K562 (cell line): ENCODE results near the gene SYNE1. TPM values are rescaled to one million over a fixed set of nuclear protein-coding genes. Genes with fewer than 3 reads are reported as not detected.

Experiments
- NONO ChIP-seq, 2 experiments: fragments of 200-400 bp in 1 of 2; fragments of 450-650 bp in 1 of 2; formaldehyde crosslinking in 1 of 2; IDR thresholded peaks; 2 replicates each; pipeline ENCODE4 v1.6.1; 2017; ENCODE audit warnings: low read depth in 2 of 2, mild to moderate bottlenecking in 2 of 2, moderate library complexity in 2 of 2, low read length in 1 of 2
- SAFB ChIP-seq: fragments of 200-400 bp; formaldehyde crosslinking; IDR thresholded peaks from 2 replicates; pipeline ENCODE4 v1.6.1; 2017; ENCODE audit warnings: low read depth, low read length, borderline replicate concordance
- ZNF224 ChIP-seq: sonication (generic); formaldehyde crosslinking; IDR thresholded peaks from 2 replicates; pipeline ENCODE4 v1.8.0; 2022; ENCODE audit warnings: mild to moderate bottlenecking, missing genetic modification reagents
- ZNF699 ChIP-seq: fragments of 250-450 bp; sonication (Bioruptor Pico); IDR thresholded peaks from 2 replicates; pipeline ENCODE4 v1.8.0; 2021; ENCODE audit warnings: mild to moderate bottlenecking, moderate library complexity; ENCODE audit not compliant: insufficient replicate concordance
- polyA plus RNA-seq, 8 experiments: library from polyadenylated mRNA; depleted of rRNA in 4 of 8; stranded (reverse) in 5 of 8; unstranded in 3 of 8; fragments of >200 nt; fragmentation: Nextera tagmentation in 2 of 8; fragmentation: Illumina TruSeq in 1 of 8; extraction: Ambion mirVana in 2 of 8; extraction: Trizol in 1 of 8; gene quantifications; 2 replicates each; pipeline versions ENCODE4 v1.2.1 to v1.2.3, GENCODE V29; 2011 to 2014; ENCODE audit warnings: inconsistent platforms in 1 of 8, missing spikeins in 1 of 8
- total RNA-seq, 7 experiments: library from RNA; depleted of rRNA in 6 of 7; stranded (reverse); fragments of >200 nt in 6 of 7; fragmentation: Illumina TruSeq in 2 of 7; extraction: Trizol in 2 of 7; gene quantifications; 2 replicates each; pipeline versions ENCODE4 v1.2.1 to v1.2.3, GENCODE V29; 2011 to 2021; ENCODE audit warnings: low replicate concordance in 1 of 7
- TF ChIP-seq, protein P1 (sequence below): fragments of 200-800 bp; sonication (Bioruptor generic); IDR thresholded peaks from 2 replicates; pipeline ENCODE4 v1.6.1; 2016; ENCODE audit warnings: missing genetic modification characterization, missing compliant biosample characterization
- TF ChIP-seq, protein P2 (sequence below): fragments of 150-350 bp; conservative IDR thresholded peaks from 2 replicates; pipeline ENCODE4 v1.6.1; 2014; ENCODE audit warnings: low read length

The SYNE1 gene
- total and polyA plus RNA-seq, 9 of the 15 experiments (the other 6 are each of a cell fraction or from before 2014, with no cell fraction given) = under 0.01 to 0.42 (median 0.08) TPM; not detected in 1

DNA sequence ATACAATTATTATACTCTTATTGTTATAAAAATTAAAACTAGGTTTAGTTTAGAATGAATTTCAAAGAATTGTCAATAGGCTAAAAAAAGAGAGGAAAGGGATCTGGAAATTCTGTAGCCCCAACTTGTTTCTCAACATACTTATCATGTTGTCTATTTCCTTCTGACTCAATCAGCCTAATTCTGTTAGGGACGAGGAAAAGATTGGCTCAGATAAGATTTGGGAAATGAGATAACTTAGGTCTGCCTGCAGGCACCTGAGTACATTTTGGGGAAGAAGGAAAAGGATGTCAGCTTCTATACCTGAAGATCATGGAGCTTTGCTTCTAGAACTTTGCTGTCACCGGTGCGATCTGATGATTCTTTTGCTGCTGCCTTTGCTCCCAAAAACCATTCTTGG, 238.8 kb downstream of the SYNE1 start (continued):
- TF ChIP-seq, protein P1, sequence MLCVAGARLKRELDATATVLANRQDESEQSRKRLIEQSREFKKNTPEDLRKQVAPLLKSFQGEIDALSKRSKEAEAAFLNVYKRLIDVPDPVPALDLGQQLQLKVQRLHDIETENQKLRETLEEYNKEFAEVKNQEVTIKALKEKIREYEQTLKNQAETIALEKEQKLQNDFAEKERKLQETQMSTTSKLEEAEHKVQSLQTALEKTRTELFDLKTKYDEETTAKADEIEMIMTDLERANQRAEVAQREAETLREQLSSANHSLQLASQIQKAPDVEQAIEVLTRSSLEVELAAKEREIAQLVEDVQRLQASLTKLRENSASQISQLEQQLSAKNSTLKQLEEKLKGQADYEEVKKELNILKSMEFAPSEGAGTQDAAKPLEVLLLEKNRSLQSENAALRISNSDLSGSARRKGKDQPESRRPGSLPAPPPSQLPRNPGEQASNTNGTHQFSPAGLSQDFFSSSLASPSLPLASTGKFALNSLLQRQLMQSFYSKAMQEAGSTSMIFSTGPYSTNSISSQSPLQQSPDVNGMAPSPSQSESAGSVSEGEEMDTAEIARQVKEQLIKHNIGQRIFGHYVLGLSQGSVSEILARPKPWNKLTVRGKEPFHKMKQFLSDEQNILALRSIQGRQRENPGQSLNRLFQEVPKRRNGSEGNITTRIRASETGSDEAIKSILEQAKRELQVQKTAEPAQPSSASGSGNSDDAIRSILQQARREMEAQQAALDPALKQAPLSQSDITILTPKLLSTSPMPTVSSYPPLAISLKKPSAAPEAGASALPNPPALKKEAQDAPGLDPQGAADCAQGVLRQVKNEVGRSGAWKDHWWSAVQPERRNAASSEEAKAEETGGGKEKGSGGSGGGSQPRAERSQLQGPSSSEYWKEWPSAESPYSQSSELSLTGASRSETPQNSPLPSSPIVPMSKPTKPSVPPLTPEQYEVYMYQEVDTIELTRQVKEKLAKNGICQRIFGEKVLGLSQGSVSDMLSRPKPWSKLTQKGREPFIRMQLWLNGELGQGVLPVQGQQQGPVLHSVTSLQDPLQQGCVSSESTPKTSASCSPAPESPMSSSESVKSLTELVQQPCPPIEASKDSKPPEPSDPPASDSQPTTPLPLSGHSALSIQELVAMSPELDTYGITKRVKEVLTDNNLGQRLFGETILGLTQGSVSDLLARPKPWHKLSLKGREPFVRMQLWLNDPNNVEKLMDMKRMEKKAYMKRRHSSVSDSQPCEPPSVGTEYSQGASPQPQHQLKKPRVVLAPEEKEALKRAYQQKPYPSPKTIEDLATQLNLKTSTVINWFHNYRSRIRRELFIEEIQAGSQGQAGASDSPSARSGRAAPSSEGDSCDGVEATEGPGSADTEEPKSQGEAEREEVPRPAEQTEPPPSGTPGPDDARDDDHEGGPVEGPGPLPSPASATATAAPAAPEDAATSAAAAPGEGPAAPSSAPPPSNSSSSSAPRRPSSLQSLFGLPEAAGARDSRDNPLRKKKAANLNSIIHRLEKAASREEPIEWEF (CRISPR knock-in tag) = no peak
- TF ChIP-seq ZNF224 (CRISPR knock-in tag) (no peak), NONO (IDR thresholded peaks at IDR 0.05; ENCODE audit: low read depth in 2 of 2, low read length in 1 of 2) (no peak), SAFB (no peak), ZNF699 (CRISPR knock-in tag) (no peak)
- TF ChIP-seq, protein P2, sequence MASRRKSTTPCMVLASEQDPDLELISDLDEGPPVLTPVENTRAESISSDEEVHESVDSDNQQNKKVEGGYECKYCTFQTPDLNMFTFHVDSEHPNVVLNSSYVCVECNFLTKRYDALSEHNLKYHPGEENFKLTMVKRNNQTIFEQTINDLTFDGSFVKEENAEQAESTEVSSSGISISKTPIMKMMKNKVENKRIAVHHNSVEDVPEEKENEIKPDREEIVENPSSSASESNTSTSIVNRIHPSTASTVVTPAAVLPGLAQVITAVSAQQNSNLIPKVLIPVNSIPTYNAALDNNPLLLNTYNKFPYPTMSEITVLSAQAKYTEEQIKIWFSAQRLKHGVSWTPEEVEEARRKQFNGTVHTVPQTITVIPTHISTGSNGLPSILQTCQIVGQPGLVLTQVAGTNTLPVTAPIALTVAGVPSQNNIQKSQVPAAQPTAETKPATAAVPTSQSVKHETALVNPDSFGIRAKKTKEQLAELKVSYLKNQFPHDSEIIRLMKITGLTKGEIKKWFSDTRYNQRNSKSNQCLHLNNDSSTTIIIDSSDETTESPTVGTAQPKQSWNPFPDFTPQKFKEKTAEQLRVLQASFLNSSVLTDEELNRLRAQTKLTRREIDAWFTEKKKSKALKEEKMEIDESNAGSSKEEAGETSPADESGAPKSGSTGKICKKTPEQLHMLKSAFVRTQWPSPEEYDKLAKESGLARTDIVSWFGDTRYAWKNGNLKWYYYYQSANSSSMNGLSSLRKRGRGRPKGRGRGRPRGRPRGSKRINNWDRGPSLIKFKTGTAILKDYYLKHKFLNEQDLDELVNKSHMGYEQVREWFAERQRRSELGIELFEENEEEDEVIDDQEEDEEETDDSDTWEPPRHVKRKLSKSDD = no peak
- TF ChIP-seq, all 486 proteins: peak for 0
